GM12864 (cell line): ENCODE results near the gene MYH7.

Experiments used
- DNase-seq: peaks from one replicate; pipeline ENCODE4 v3.0.0-alpha.2; 2011; ENCODE audit warnings: low read depth
- H3K4me3 ChIP-seq: 2 replicates; pipeline ENCODE4 v1.5.1; 2011; ENCODE audit warnings: mild to moderate bottlenecking, low read depth, low read length, control low read depth
- TF ChIP-seq, protein P1 (sequence below): IDR thresholded peaks from 2 replicates; pipeline ENCODE4 v1.5.1; 2011; ENCODE audit warnings: low read depth, mild to moderate bottlenecking, moderate library complexity, low read length, control low read depth, inconsistent platforms; ENCODE audit errors: missing control alignments

The MYH7 gene

DNA sequence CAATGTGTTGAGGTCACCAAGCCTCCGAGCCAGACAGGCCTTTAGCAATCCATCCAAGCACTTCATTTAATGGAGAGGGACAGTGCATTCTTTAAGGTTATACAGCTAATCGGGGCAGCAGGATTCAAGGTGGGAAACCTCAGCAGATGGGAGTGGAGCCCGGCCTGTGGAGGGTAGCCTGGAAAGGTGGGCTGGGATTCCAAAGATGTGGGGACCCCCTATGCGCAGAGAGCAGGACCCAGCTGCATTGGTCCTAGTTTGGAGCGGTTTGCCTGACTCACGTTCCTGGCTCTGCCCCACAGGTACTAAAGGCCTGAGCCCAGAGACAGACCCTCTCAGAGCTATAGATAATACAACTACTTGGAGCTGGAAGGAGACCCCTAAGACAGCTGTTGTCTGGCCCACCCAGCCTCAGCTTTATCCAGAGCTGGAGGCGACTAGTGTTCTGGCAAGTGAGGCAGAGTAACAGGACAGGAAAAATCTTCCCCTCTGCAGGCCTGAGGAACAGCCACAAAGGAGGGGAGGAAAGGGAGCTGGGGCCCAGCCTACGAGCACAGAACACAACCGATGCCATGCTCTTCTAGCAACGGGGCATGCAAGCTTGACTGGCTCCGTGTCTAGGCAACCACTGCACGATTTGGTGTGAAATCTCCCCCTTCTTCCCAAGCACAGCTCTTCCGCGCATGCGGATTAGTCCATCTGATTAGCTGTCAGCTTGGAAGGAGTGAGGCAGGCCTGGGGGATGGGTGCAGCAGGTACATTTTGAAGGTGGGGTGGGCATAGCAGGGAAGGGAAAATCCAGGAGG lies 1.1 kb upstream of the MYH7 start:
- DNase-seq, result no peak
- TF ChIP-seq, protein P1, sequence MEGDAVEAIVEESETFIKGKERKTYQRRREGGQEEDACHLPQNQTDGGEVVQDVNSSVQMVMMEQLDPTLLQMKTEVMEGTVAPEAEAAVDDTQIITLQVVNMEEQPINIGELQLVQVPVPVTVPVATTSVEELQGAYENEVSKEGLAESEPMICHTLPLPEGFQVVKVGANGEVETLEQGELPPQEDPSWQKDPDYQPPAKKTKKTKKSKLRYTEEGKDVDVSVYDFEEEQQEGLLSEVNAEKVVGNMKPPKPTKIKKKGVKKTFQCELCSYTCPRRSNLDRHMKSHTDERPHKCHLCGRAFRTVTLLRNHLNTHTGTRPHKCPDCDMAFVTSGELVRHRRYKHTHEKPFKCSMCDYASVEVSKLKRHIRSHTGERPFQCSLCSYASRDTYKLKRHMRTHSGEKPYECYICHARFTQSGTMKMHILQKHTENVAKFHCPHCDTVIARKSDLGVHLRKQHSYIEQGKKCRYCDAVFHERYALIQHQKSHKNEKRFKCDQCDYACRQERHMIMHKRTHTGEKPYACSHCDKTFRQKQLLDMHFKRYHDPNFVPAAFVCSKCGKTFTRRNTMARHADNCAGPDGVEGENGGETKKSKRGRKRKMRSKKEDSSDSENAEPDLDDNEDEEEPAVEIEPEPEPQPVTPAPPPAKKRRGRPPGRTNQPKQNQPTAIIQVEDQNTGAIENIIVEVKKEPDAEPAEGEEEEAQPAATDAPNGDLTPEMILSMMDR, result no peak
- H3K4me3 ChIP-seq, result no peak overlapping the region

DNA sequence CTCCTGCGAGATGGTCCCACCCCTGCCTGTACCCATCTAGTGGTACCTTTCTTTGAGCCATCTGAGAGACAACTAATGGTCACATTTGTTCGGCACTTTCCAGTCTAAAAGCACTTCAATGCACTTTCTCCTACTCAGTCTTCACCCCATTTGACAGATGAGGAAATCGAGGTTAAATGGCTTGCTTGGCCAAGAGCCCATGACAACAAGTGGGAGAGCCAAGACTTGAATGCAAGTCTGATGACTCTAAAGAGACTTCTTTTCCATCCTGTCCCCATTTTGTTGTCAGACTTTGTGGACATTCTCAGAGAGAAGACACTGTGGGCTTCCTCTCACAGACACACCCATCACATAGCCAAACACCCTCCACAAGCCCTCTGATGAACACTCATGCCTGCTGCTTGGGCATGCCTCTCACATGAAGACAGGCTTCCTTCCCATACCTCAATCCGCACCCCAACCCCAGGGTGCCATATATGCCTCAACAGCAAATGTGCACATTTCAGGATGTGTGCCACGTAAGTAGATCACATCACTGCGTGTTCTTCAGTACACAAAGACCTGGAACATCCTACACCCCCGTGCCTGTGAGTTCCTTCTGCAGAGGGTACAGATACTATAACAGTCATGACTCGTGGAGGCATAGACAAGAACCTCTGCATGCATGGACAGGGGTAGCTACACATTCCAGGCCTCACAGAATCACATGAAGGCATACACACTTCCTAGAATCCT lies 805 bp downstream of the MYH7 start:
- DNase-seq, result no peak
- TF ChIP-seq, protein P1, result no peak
- H3K4me3 ChIP-seq, result no peak overlapping the region

DNA sequence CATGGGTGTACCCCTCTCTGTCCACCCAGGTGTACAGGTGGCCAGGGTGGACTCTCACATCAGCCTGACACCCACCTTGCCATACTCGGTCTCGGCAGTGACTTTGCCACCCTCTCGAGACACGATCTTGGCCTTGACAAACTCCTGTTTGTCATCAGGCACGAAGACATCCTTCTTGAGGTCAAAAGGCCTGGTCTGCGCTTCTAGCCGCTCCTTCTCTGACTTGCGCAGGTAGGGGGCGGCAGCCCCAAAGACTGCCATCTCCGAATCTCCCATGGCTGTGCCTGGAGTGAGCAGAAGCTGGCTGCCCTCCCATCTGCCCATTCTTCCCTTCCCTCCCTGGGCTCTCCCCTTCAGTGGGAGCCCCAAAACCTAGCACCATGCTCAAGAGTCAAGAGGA lies 2.0 kb downstream of the MYH7 start:
- no peak overlapping the region for H3K4me3 ChIP-seq
- TF ChIP-seq, protein P1, result no peak
- no peak for DNase-seq

DNA sequence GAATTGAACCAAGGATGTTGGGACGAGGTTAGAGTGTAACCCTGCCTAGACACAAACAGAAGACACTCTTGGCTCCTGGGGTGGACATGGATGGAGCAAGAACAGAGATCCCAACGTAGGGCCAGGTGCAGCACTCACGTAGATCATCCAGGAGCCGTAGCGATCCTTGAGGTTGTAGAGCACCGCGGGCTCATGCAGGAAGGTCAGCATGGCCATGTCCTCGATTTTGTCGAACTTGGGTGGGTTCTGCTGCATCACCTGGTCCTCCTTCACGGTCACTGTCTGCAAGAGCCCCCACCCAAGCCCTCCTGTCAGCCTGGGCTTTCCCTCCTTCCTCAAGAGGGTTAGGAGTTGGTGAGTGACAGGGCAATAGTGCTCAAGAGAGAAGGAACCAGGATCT lies 2.5 kb downstream of the MYH7 start:
- no peak for DNase-seq
- TF ChIP-seq, protein P1, result no peak
- H3K4me3 ChIP-seq, result no peak overlapping the region

DNA sequence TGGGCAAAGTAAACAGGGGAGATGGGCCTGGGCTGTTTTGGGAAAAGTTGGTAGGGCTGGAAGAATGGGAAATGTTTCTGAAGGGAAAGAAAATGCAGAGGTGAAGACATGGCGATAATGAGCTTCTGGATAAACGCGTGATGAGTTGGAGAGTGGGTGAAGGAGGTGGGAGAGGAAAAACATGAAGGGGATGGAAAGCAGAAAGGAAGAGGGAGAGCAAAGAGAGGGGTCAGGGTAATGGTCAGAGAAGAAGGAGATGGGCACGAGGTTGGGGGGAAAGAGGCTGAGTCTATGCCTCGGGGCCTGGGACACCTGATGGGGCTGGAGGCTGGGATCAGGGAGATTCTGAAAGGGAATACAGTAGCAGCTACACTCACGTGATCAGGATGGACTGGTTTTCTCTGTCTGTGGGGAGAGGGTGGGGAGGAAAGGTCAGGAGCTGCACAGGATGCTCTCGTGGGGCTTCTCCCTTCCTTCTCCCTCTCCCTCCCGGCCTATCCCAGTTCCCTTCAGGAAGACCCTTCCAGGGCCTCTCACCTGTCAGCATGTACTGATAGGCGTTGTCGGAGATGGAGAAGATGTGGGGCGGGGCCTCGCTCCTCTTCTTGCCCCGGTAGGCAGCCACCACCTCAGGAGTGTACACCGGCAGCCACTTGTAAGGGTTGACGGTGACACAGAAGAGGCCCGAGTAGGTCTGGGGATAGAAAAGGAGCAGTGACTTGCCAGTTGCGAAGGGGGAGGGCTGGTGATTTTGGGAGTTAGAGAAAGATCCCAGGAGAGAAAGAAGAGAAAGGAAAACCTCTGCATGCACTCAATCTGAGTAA lies 3.1 kb downstream of the MYH7 start:
- DNase-seq, result no peak
- no peak overlapping the region for H3K4me3 ChIP-seq
- TF ChIP-seq, protein P1, result no peak

DNA sequence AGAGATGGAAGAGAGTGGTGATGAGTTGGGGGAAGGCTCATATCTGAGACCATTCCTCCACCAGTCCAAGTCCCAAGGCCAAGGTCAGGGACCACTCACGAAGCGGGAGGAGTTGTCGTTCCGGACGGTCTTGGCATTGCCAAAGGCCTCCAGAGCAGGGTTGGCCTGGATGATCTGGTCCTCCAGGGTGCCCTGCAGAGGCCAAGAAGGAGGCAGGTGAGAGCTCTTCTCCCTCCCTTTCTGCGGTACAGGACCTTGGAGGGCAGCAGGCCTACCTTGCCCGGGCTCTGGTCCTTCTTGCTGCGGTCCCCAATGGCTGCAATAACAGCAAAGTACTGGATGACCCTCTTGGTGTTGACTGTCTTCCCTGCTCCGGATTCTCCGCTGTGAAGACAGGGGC lies 4.0 kb downstream of the MYH7 start:
- no peak overlapping the region for H3K4me3 ChIP-seq
- DNase-seq, result no peak
- TF ChIP-seq, protein P1, result no peak
